Mammary epithelial cell (primary cell): ENCODE data around the gene TASP1.

ENCODE experiments used
- EZH2 ChIP-seq: IDR thresholded peaks from 2 replicates; pipeline ENCODE4 v1.6.1; 2012; ENCODE audit warnings: low read length, inconsistent platforms, borderline replicate concordance
- TF ChIP-seq, protein P1 (sequence below), 2 donors: IDR thresholded peaks in 1 of 2; conservative IDR thresholded peaks in 1 of 2; 2 replicates each; pipeline ENCODE4 v1.5.1; 2011 to 2012; ENCODE audit warnings: inconsistent platforms in 2 of 2, low read length in 2 of 2, mild to moderate bottlenecking in 2 of 2, control low read depth in 1 of 2, low read depth in 1 of 2; ENCODE audit not compliant: insufficient read depth in 1 of 2; ENCODE audit errors: extremely low read depth in 1 of 2

- TF ChIP-seq, protein P1, sequence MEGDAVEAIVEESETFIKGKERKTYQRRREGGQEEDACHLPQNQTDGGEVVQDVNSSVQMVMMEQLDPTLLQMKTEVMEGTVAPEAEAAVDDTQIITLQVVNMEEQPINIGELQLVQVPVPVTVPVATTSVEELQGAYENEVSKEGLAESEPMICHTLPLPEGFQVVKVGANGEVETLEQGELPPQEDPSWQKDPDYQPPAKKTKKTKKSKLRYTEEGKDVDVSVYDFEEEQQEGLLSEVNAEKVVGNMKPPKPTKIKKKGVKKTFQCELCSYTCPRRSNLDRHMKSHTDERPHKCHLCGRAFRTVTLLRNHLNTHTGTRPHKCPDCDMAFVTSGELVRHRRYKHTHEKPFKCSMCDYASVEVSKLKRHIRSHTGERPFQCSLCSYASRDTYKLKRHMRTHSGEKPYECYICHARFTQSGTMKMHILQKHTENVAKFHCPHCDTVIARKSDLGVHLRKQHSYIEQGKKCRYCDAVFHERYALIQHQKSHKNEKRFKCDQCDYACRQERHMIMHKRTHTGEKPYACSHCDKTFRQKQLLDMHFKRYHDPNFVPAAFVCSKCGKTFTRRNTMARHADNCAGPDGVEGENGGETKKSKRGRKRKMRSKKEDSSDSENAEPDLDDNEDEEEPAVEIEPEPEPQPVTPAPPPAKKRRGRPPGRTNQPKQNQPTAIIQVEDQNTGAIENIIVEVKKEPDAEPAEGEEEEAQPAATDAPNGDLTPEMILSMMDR (conservative IDR thresholded peaks at IDR 0.05 in 1 of 2, IDR thresholded peaks at IDR 0.05 in 1 of 2; ENCODE audit: extremely low read depth in 1 of 2, insufficient read depth in 1 of 2, low read depth in 1 of 2, low read length in 2 of 2), result no peak
- TF ChIP-seq EZH2, result no peak
These were observed 38.5 kb upstream of the TASP1 start for GRCh38 chr20:13677241-13677640.
